Suprapubic skin (tissue), 4 donors: ENCODE measurements around the gene TRIM13. TPM values are rescaled to one million over a fixed set of nuclear protein-coding genes. Genes with fewer than 3 reads are reported as not detected.
"Not testable (repeated sequence)": the region's sequence is repeated elsewhere in the genome, so short reads cannot be mapped to it uniquely, and the experiment has no call there.

ENCODE experiments used
- DNase-seq, 2 donors: peaks; one replicate each; pipeline ENCODE4 v3.0.0-alpha.2; 2019; ENCODE audit warnings: low spot score in 2 of 2
- H3K27ac ChIP-seq: fragments of 200-600 bp; sonication (generic); one replicate; pipeline ENCODE4 v1.5.1; 2019
- H3K27me3 ChIP-seq: fragments of 200-600 bp; sonication (generic); one replicate; pipeline ENCODE4 v1.5.1; 2019
- H3K36me3 ChIP-seq: fragments of 200-600 bp; sonication (generic); one replicate; pipeline ENCODE4 v1.5.1; 2019
- H3K4me1 ChIP-seq: fragments of 200-600 bp; sonication (generic); one replicate; pipeline ENCODE4 v1.5.1; 2019
- H3K4me3 ChIP-seq: fragments of 200-600 bp; sonication (generic); one replicate; pipeline ENCODE4 v1.5.1; 2019; ENCODE audit warnings: mild to moderate bottlenecking
- H3K9me3 ChIP-seq: fragments of 200-600 bp; sonication (generic); one replicate; pipeline ENCODE4 v1.5.1; 2019
- CTCF ChIP-seq, 2 donors: fragments of 200-600 bp in 1 of 2; fragments of 450-650 bp in 1 of 2; sonication (generic) in 1 of 2; IDR thresholded peaks; one replicate each; pipeline ENCODE4 v1.5.1; 2016 to 2019; ENCODE audit warnings: antibody characterized with exemption in 2 of 2, mild to moderate bottlenecking in 1 of 2, moderate library complexity in 1 of 2
- EP300 ChIP-seq: sonication (generic); formaldehyde crosslinking; IDR thresholded peaks from one replicate; pipeline ENCODE4 v1.6.1; 2017; ENCODE audit warnings: antibody characterized with exemption
- POLR2A ChIP-seq, 2 donors: fragments of 450-650 bp; IDR thresholded peaks; one replicate each; pipeline ENCODE4 v1.6.1; 2017; ENCODE audit warnings: antibody characterized with exemption in 2 of 2, mild to moderate bottlenecking in 2 of 2, moderate library complexity in 2 of 2
- POLR2AphosphoS5 ChIP-seq, 3 donors: sonication (generic); formaldehyde crosslinking; IDR thresholded peaks; one replicate each; pipeline ENCODE4 v1.6.1; 2017; ENCODE audit warnings: antibody characterized with exemption in 3 of 3
- WGBS: methylation state at CpG from one replicate; pipeline ENCODE4 v1.1.5; 2018; 5-methylcytosine and 5-hydroxymethylcytosine counted together
- total RNA-seq, 4 donors: library from RNA; depleted of rRNA; stranded (reverse); fragments of >200 nt; gene quantifications; one replicate each; pipeline ENCODE4 v1.1.0, GENCODE V29; 2016

The TRIM13 gene
- total RNA-seq, 4 donors from 2014 or later, result 18.1 to 30.9 (median 27.4) TPM

GRCh38 chr13:50038266-50038665 lies 41.4 kb downstream of the TRIM13 start:
- WGBS, result 96% methylated on average over 6 of the region's 6 CpGs
- Histone ChIP-seq H3K4me1 (no peaks in the 10 kb centered on the region), H3K36me3 (peaks cover 6% of the 10 kb centered on the region), H3K4me3 (no peak overlapping the region), H3K27me3 (no peaks in the 10 kb centered on the region), H3K9me3 (no peaks in the 10 kb centered on the region), H3K27ac (no peak overlapping the region)
- DNase-seq, result no peak
- TF ChIP-seq EP300 (no peak), POLR2AphosphoS5 (IDR thresholded peaks at IDR 0.05) (no peak), CTCF (IDR thresholded peaks at IDR 0.05) (no peak), POLR2A (IDR thresholded peaks at IDR 0.05) (no peak)

GRCh38 chr13:50052478-50052877 lies 55.6 kb downstream of the TRIM13 start:
- Histone ChIP-seq H3K9me3 (no peaks in the 10 kb centered on the region), H3K36me3 (no peaks in the 10 kb centered on the region), H3K27ac (no peak overlapping the region), H3K4me3 (no peak overlapping the region), H3K27me3 (no peaks in the 10 kb centered on the region), H3K4me1 (no peaks in the 10 kb centered on the region)
- TF ChIP-seq POLR2AphosphoS5 (IDR thresholded peaks at IDR 0.05) (no peak), EP300 (no peak), POLR2A (IDR thresholded peaks at IDR 0.05) (no peak), CTCF (IDR thresholded peaks at IDR 0.05) (no peak)
- DNase-seq, result no peak
- 77% methylated on average over 4 of the region's 4 CpGs for WGBS

- no peaks in the 10 kb centered on the region for H3K36me3 ChIP-seq
- no peak for DNase-seq
- no peaks in the 10 kb centered on the region for H3K9me3 ChIP-seq
- no peak for TF ChIP-seq CTCF (IDR thresholded peaks at IDR 0.05)
- TF ChIP-seq POLR2AphosphoS5 (IDR thresholded peaks at IDR 0.05), result no peak
- TF ChIP-seq EP300, result no peak
- no peak for TF ChIP-seq POLR2A (IDR thresholded peaks at IDR 0.05)
- no peak overlapping the region for H3K27ac ChIP-seq
- no peaks in the 10 kb centered on the region for H3K4me1 ChIP-seq
- H3K27me3 ChIP-seq, result no peaks in the 10 kb centered on the region
- no peak overlapping the region for H3K4me3 ChIP-seq
- WGBS, result 84% methylated on average over 1 of the region's 1 CpG
Measured at GRCh38 chr13:50053844-50054243, 57.0 kb downstream of the TRIM13 start.

GRCh38 chr13:50055454-50055853 lies 58.6 kb downstream of the TRIM13 start:
- Histone ChIP-seq H3K9me3 (no peaks in the 10 kb centered on the region), H3K36me3 (no peaks in the 10 kb centered on the region), H3K27ac (no peak overlapping the region), H3K4me1 (no peaks in the 10 kb centered on the region), H3K4me3 (no peak overlapping the region), H3K27me3 (no peaks in the 10 kb centered on the region)
- no peak for TF ChIP-seq POLR2A (IDR thresholded peaks at IDR 0.05)
- TF ChIP-seq CTCF (IDR thresholded peaks at IDR 0.05), result no peak
- TF ChIP-seq POLR2AphosphoS5 (IDR thresholded peaks at IDR 0.05), result no peak
- TF ChIP-seq EP300, result no peak
- no peak for DNase-seq
- WGBS, result 86% methylated on average over 1 of the region's 1 CpG

- Histone ChIP-seq H3K27me3 (no peaks in the 10 kb centered on the region), H3K36me3 (no peaks in the 10 kb centered on the region), H3K9me3 (no peaks in the 10 kb centered on the region), H3K27ac (no peak overlapping the region), H3K4me1 (no peaks in the 10 kb centered on the region), H3K4me3 (no peak overlapping the region)
- 100% methylated on average over 1 of the region's 1 CpG for WGBS
- no peak for DNase-seq
- TF ChIP-seq CTCF (IDR thresholded peaks at IDR 0.05) (no peak), POLR2A (IDR thresholded peaks at IDR 0.05) (no peak), EP300 (no peak), POLR2AphosphoS5 (IDR thresholded peaks at IDR 0.05) (no peak)
Measured at GRCh38 chr13:50060718-50061117, 63.9 kb downstream of the TRIM13 start.

- H3K9me3 ChIP-seq, H3K36me3 ChIP-seq, H3K27ac ChIP-seq, H3K4me3 ChIP-seq, DNase-seq, H3K4me1 ChIP-seq, H3K27me3 ChIP-seq: not testable (repeated sequence)
- WGBS, result 98% methylated on average over 7 of the region's 7 CpGs
Measured at GRCh38 chr13:50062336-50062735, 65.5 kb downstream of the TRIM13 start.
